ENCODE data around the gene KAT5. TPM values are rescaled to one million over a fixed set of nuclear protein-coding genes. Genes with fewer than 3 reads are reported as not detected.

The KAT5 gene
- total RNA-seq, 1 experiment from 2014 or later, result 56.6 TPM

DNA sequence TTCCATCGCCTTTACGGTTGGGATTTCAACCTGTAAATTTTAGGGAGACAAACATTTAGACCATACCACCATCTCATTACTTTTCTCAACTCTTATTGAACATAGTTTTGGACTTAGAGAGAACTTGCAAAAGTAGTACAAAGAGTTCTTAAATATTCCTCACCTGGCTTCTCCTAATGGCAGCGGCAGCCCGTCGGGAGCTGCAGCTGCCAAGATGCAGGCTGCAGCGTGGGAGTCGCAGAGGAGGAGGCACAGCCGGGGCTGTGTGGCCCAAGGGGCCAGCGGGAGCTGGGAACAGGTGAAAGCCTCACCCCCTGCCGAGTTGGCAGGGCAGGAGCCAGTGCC, 31.6 kb downstream of the KAT5 start:
- H3K36me3 Mint-ChIP-seq, result no peaks in the 10 kb centered on the region
- TF ChIP-seq TCF7 (CRISPR knock-in tag; IDR thresholded peaks at IDR 0.05; ENCODE audit: low read depth) (no peak), EMX1 (CRISPR knock-in tag; IDR thresholded peaks at IDR 0.05) (no peak), GABPB1 (CRISPR knock-in tag; IDR thresholded peaks at IDR 0.05) (no peak), JUN (CRISPR knock-in tag; IDR thresholded peaks at IDR 0.05) (no peak), ESRRA (CRISPR knock-in tag; IDR thresholded peaks at IDR 0.05; ENCODE audit: borderline replicate concordance) (no peak), NFATC4 (CRISPR knock-in tag; IDR thresholded peaks at IDR 0.05) (no peak), ATF1 (CRISPR knock-in tag; IDR thresholded peaks at IDR 0.05) (no peak), ZNF671 (CRISPR knock-in tag; IDR thresholded peaks at IDR 0.05) (no peak), ZNF219 (CRISPR knock-in tag; IDR thresholded peaks at IDR 0.05; ENCODE audit: borderline replicate concordance) (no peak), ZNF317 (CRISPR knock-in tag; IDR thresholded peaks at IDR 0.05; ENCODE audit: borderline replicate concordance, low read depth) (no peak), CREB1 (CRISPR knock-in tag; IDR thresholded peaks at IDR 0.05) (no peak), HMGA2 (CRISPR knock-in tag; IDR thresholded peaks at IDR 0.05) (no peak)
- TF ChIP-seq, protein P1, sequence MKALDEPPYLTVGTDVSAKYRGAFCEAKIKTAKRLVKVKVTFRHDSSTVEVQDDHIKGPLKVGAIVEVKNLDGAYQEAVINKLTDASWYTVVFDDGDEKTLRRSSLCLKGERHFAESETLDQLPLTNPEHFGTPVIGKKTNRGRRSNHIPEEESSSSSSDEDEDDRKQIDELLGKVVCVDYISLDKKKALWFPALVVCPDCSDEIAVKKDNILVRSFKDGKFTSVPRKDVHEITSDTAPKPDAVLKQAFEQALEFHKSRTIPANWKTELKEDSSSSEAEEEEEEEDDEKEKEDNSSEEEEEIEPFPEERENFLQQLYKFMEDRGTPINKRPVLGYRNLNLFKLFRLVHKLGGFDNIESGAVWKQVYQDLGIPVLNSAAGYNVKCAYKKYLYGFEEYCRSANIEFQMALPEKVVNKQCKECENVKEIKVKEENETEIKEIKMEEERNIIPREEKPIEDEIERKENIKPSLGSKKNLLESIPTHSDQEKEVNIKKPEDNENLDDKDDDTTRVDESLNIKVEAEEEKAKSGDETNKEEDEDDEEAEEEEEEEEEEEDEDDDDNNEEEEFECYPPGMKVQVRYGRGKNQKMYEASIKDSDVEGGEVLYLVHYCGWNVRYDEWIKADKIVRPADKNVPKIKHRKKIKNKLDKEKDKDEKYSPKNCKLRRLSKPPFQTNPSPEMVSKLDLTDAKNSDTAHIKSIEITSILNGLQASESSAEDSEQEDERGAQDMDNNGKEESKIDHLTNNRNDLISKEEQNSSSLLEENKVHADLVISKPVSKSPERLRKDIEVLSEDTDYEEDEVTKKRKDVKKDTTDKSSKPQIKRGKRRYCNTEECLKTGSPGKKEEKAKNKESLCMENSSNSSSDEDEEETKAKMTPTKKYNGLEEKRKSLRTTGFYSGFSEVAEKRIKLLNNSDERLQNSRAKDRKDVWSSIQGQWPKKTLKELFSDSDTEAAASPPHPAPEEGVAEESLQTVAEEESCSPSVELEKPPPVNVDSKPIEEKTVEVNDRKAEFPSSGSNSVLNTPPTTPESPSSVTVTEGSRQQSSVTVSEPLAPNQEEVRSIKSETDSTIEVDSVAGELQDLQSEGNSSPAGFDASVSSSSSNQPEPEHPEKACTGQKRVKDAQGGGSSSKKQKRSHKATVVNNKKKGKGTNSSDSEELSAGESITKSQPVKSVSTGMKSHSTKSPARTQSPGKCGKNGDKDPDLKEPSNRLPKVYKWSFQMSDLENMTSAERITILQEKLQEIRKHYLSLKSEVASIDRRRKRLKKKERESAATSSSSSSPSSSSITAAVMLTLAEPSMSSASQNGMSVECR (CRISPR knock-in tag; IDR thresholded peaks at IDR 0.05; ENCODE audit: borderline replicate concordance), result no peak
- TF ChIP-seq, protein P2, sequence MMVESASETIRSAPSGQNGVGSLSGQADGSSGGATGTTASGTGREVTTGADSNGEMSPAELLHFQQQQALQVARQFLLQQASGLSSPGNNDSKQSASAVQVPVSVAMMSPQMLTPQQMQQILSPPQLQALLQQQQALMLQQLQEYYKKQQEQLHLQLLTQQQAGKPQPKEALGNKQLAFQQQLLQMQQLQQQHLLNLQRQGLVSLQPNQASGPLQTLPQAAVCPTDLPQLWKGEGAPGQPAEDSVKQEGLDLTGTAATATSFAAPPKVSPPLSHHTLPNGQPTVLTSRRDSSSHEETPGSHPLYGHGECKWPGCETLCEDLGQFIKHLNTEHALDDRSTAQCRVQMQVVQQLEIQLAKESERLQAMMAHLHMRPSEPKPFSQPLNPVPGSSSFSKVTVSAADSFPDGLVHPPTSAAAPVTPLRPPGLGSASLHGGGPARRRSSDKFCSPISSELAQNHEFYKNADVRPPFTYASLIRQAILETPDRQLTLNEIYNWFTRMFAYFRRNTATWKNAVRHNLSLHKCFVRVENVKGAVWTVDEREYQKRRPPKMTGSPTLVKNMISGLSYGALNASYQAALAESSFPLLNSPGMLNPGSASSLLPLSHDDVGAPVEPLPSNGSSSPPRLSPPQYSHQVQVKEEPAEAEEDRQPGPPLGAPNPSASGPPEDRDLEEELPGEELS (CRISPR knock-in tag; IDR thresholded peaks at IDR 0.05), result no peak
- TF ChIP-seq, protein P3, sequence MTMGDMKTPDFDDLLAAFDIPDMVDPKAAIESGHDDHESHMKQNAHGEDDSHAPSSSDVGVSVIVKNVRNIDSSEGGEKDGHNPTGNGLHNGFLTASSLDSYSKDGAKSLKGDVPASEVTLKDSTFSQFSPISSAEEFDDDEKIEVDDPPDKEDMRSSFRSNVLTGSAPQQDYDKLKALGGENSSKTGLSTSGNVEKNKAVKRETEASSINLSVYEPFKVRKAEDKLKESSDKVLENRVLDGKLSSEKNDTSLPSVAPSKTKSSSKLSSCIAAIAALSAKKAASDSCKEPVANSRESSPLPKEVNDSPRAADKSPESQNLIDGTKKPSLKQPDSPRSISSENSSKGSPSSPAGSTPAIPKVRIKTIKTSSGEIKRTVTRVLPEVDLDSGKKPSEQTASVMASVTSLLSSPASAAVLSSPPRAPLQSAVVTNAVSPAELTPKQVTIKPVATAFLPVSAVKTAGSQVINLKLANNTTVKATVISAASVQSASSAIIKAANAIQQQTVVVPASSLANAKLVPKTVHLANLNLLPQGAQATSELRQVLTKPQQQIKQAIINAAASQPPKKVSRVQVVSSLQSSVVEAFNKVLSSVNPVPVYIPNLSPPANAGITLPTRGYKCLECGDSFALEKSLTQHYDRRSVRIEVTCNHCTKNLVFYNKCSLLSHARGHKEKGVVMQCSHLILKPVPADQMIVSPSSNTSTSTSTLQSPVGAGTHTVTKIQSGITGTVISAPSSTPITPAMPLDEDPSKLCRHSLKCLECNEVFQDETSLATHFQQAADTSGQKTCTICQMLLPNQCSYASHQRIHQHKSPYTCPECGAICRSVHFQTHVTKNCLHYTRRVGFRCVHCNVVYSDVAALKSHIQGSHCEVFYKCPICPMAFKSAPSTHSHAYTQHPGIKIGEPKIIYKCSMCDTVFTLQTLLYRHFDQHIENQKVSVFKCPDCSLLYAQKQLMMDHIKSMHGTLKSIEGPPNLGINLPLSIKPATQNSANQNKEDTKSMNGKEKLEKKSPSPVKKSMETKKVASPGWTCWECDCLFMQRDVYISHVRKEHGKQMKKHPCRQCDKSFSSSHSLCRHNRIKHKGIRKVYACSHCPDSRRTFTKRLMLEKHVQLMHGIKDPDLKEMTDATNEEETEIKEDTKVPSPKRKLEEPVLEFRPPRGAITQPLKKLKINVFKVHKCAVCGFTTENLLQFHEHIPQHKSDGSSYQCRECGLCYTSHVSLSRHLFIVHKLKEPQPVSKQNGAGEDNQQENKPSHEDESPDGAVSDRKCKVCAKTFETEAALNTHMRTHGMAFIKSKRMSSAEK (CRISPR knock-in tag; IDR thresholded peaks at IDR 0.05; ENCODE audit: borderline replicate concordance), result no peak
- TF ChIP-seq, protein P4, sequence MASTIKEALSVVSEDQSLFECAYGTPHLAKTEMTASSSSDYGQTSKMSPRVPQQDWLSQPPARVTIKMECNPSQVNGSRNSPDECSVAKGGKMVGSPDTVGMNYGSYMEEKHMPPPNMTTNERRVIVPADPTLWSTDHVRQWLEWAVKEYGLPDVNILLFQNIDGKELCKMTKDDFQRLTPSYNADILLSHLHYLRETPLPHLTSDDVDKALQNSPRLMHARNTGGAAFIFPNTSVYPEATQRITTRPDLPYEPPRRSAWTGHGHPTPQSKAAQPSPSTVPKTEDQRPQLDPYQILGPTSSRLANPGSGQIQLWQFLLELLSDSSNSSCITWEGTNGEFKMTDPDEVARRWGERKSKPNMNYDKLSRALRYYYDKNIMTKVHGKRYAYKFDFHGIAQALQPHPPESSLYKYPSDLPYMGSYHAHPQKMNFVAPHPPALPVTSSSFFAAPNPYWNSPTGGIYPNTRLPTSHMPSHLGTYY (CRISPR knock-in tag; IDR thresholded peaks at IDR 0.05), result no peak
- TF ChIP-seq, protein P5, sequence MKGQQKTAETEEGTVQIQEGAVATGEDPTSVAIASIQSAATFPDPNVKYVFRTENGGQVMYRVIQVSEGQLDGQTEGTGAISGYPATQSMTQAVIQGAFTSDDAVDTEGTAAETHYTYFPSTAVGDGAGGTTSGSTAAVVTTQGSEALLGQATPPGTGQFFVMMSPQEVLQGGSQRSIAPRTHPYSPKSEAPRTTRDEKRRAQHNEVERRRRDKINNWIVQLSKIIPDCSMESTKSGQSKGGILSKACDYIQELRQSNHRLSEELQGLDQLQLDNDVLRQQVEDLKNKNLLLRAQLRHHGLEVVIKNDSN (CRISPR knock-in tag; IDR thresholded peaks at IDR 0.05), result no peak
- TF ChIP-seq, protein P6, sequence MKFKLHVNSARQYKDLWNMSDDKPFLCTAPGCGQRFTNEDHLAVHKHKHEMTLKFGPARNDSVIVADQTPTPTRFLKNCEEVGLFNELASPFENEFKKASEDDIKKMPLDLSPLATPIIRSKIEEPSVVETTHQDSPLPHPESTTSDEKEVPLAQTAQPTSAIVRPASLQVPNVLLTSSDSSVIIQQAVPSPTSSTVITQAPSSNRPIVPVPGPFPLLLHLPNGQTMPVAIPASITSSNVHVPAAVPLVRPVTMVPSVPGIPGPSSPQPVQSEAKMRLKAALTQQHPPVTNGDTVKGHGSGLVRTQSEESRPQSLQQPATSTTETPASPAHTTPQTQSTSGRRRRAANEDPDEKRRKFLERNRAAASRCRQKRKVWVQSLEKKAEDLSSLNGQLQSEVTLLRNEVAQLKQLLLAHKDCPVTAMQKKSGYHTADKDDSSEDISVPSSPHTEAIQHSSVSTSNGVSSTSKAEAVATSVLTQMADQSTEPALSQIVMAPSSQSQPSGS (CRISPR knock-in tag; IDR thresholded peaks at IDR 0.05; ENCODE audit: borderline replicate concordance, low read depth), result no peak
- TF ChIP-seq, protein P7, sequence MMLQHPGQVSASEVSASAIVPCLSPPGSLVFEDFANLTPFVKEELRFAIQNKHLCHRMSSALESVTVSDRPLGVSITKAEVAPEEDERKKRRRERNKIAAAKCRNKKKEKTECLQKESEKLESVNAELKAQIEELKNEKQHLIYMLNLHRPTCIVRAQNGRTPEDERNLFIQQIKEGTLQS (CRISPR knock-in tag; conservative IDR thresholded peaks at IDR 0.05), result no peak
- TF ChIP-seq, protein P8, sequence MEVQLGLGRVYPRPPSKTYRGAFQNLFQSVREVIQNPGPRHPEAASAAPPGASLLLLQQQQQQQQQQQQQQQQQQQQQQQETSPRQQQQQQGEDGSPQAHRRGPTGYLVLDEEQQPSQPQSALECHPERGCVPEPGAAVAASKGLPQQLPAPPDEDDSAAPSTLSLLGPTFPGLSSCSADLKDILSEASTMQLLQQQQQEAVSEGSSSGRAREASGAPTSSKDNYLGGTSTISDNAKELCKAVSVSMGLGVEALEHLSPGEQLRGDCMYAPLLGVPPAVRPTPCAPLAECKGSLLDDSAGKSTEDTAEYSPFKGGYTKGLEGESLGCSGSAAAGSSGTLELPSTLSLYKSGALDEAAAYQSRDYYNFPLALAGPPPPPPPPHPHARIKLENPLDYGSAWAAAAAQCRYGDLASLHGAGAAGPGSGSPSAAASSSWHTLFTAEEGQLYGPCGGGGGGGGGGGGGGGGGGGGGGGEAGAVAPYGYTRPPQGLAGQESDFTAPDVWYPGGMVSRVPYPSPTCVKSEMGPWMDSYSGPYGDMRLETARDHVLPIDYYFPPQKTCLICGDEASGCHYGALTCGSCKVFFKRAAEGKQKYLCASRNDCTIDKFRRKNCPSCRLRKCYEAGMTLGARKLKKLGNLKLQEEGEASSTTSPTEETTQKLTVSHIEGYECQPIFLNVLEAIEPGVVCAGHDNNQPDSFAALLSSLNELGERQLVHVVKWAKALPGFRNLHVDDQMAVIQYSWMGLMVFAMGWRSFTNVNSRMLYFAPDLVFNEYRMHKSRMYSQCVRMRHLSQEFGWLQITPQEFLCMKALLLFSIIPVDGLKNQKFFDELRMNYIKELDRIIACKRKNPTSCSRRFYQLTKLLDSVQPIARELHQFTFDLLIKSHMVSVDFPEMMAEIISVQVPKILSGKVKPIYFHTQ (CRISPR knock-in tag; IDR thresholded peaks at IDR 0.05), result no peak
- ChIA-PET POLR2A (interaction anchor here (1.6 kb wide), 1 partner anchor 116 kb away, joined by 3 read pairs; no protein-coding TSS in a partner anchor), CTCF (interaction anchor here (1.8 to 2.4 kb wide), 5 partner anchors 17 to 145 kb away, joined by 10 to 41 read pairs (median 22); partner anchors contain the start of genes AP5B1, FIBP and OVOL1)
- DNase-seq (ENCODE audit: low spot score), result no peak
- no peak overlapping the region for H3K4me3 Mint-ChIP-seq
- H3K4me1 Mint-ChIP-seq, result no peaks in the 10 kb centered on the region
- H3K27me3 Mint-ChIP-seq (ENCODE audit: low read depth), result peaks cover 33% of the 10 kb centered on the region
- peaks cover 17% of the 10 kb centered on the region for H3K9me3 Mint-ChIP-seq
- no peak overlapping the region for H3K27ac Mint-ChIP-seq
- no peak for ATAC-seq

Data from WTC11 (cell line).